ENCODE results near the gene SMIM28. TPM values are rescaled to one million over a fixed set of nuclear protein-coding genes. Genes with fewer than 3 reads are reported as not detected.
A peak's percentile ranks its signal among the peaks of the same experiment; 100 is the strongest.

SMIM28 gene
- total RNA-seq, 1 donor from 2014 or later, result not detected

- H3K9me3 ChIP-seq (replicated peaks), result no peaks in the 10 kb centered on the region
- no peak overlapping the region for H3K4me3 ChIP-seq
- no peak for TF ChIP-seq CTCF (IDR thresholded peaks at IDR 0.05; ENCODE audit: borderline replicate concordance)
- no peaks in the 10 kb centered on the region for H3K36me3 ChIP-seq
- peak; percentile 21 for DNase-seq
- H3K27me3 ChIP-seq (ENCODE audit: low read depth), result no peaks in the 10 kb centered on the region
- no peak overlapping the region for H3K27ac ChIP-seq (replicated peaks)
- intact Hi-C loops (cut with micrococcal nuclease), result no loop called here
- peaks cover 4% of the 10 kb centered on the region for H3K4me1 ChIP-seq
Measured at GRCh38 chr6:138334000-138334399, 43.7 kb upstream of the SMIM28 start.

- Histone ChIP-seq H3K36me3 (no peaks in the 10 kb centered on the region), H3K27ac (replicated peaks) (no peak overlapping the region), H3K4me1 (peaks cover 4% of the 10 kb centered on the region), H3K27me3 (ENCODE audit: low read depth) (no peaks in the 10 kb centered on the region), H3K9me3 (replicated peaks) (no peaks in the 10 kb centered on the region), H3K4me3 (no peak overlapping the region)
- TF ChIP-seq CTCF (IDR thresholded peaks at IDR 0.05; ENCODE audit: borderline replicate concordance), result no peak
- intact Hi-C loops (cut with micrococcal nuclease), result no loop called here
- no peak for DNase-seq
Measured at GRCh38 chr6:138334963-138335362, 42.7 kb upstream of the SMIM28 start.

GRCh38 chr6:138336221-138336620, 41.5 kb upstream of the SMIM28 start:
- Histone ChIP-seq H3K27ac (replicated peaks) (no peak overlapping the region), H3K9me3 (replicated peaks) (no peaks in the 10 kb centered on the region), H3K4me3 (no peak overlapping the region), H3K4me1 (peaks cover 4% of the 10 kb centered on the region), H3K36me3 (no peaks in the 10 kb centered on the region), H3K27me3 (ENCODE audit: low read depth) (no peaks in the 10 kb centered on the region)
- TF ChIP-seq CTCF (IDR thresholded peaks at IDR 0.05; ENCODE audit: borderline replicate concordance), result no peak
- DNase-seq, result no peak
- intact Hi-C loops (cut with micrococcal nuclease), result no loop called here

GRCh38 chr6:138337076-138337475, 40.6 kb upstream of the SMIM28 start:
- H3K4me3 ChIP-seq, result no peak overlapping the region
- peaks cover 4% of the 10 kb centered on the region for H3K4me1 ChIP-seq
- no peak for DNase-seq
- H3K27me3 ChIP-seq (ENCODE audit: low read depth), result no peaks in the 10 kb centered on the region
- no peak overlapping the region for H3K27ac ChIP-seq (replicated peaks)
- H3K36me3 ChIP-seq, result no peaks in the 10 kb centered on the region
- no peak for TF ChIP-seq CTCF (IDR thresholded peaks at IDR 0.05; ENCODE audit: borderline replicate concordance)
- intact Hi-C loops (cut with micrococcal nuclease), result no loop called here
- H3K9me3 ChIP-seq (replicated peaks), result no peaks in the 10 kb centered on the region

GRCh38 chr6:138339024-138339423, 38.7 kb upstream of the SMIM28 start:
- Histone ChIP-seq H3K36me3 (no peaks in the 10 kb centered on the region), H3K4me3 (no peak overlapping the region), H3K4me1 (no peaks in the 10 kb centered on the region), H3K27me3 (ENCODE audit: low read depth) (no peaks in the 10 kb centered on the region), H3K27ac (replicated peaks) (no peak overlapping the region), H3K9me3 (replicated peaks) (no peaks in the 10 kb centered on the region)
- no peak for DNase-seq
- intact Hi-C loops (cut with micrococcal nuclease), result no loop called here
- no peak for TF ChIP-seq CTCF (IDR thresholded peaks at IDR 0.05; ENCODE audit: borderline replicate concordance)

GRCh38 chr6:138341176-138341575, 36.5 kb upstream of the SMIM28 start:
- no peak for DNase-seq
- H3K36me3 ChIP-seq, result no peaks in the 10 kb centered on the region
- H3K9me3 ChIP-seq (replicated peaks), result no peaks in the 10 kb centered on the region
- no peak overlapping the region for H3K27ac ChIP-seq (replicated peaks)
- intact Hi-C loops (cut with micrococcal nuclease), result no loop called here
- H3K4me3 ChIP-seq, result no peak overlapping the region
- no peaks in the 10 kb centered on the region for H3K4me1 ChIP-seq
- TF ChIP-seq CTCF (IDR thresholded peaks at IDR 0.05; ENCODE audit: borderline replicate concordance), result no peak
- no peaks in the 10 kb centered on the region for H3K27me3 ChIP-seq (ENCODE audit: low read depth)
